COLO829 (cell line): ENCODE measurements around the gene MEMO1.
A peak's percentile ranks its signal among the peaks of the same experiment; 100 is the strongest.
"Not testable (repeated sequence)": the region's sequence is repeated elsewhere in the genome, so short reads cannot be mapped to it uniquely, and the experiment has no call there.

Experiments used
- DNase-seq: peaks from one replicate; pipeline ENCODE4 v3.0.0; 2012; ENCODE audit warnings: low spot score

MEMO1 gene

GRCh38 chr2:32010670-32011484 lies at the start of gene MEMO1:
Gene MEMO1 (minus strand): TSS chr2:32011008. CDS start chr2:32010247, 761 bp downstream.
- DNase-seq: peak; percentile 95

- no peak for DNase-seq
These were observed 49.5 kb upstream of the MEMO1 start for GRCh38 chr2:32060266-32060665.

GRCh38 chr2:32058130-32058529 lies 47.3 kb upstream of the MEMO1 start:
- DNase-seq: no peak

DNA sequence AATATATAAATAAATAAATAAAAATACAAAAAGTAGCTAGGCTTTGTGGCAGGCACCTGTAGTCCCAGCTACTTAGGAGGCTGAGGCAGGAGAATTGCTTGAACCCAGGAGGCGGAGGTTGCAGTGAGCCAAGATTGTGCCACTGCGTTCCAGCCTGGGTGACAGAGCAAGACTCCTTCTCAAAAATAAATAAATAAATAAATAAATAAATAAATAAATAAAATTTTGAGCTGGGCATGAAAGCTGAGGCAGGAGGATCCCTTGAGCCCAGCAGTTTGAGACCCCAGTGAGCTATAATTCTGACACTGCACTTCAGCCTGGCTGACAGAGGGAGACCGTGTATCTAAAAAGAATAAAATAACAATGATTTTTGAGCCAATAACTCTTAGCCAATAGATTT lies 43.8 kb upstream of the MEMO1 start:
- DNase-seq: not testable (repeated sequence)

DNA sequence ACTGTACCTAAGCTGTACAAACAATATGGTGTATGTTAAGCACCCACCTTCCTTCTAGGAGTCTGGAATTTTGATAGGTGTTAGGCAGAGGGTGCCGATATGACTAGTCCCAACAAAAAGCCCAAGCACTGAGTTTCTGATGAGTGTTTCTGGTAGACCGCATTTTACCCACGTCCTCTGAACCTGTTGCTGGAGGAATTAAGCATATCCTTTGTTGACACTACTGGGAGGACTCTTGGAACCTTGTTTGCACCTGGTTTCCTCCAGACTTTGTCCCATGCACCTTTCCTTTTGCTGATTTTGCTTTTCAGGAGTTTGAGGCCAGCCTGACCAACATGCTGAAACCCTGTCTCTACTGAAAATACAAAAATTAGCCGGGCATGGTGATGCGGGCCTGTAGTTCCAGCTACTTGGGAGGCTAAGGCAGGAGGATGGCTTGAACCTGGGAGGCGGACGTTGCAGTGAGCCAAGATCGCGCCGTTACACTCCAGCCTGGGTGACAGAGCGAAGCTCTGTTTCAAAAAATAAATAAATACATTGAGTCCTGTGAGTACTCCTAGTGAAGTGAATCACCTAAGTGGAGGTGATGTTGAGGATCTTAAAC lies 41.1 kb upstream of the MEMO1 start:
- no peak for DNase-seq

DNA sequence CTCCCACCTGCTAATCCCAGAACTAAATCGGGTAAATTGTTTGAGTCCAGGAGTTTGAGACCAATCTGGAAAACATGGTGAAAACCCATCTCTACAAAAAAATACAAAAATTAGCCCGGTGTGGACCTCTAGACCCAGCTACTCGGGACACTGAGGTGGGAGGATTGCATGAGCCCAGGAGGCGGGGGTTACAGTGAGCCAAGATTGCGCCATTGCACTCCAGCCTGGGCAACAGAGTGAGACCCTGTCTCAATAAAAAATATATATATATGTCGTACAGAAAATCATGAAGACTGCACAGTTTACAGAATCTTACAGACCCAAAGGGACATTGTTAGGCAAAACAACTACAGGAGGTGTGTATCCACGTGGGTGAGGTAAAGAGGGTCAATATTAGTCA lies 32.8 kb upstream of the MEMO1 start:
- no peak for DNase-seq

GRCh38 chr2:32039447-32040219 lies 28.8 kb upstream of the MEMO1 start, which contains the start of gene DPY30:
Gene DPY30 (minus strand): TSS chr2:32039805. CDS start chr2:32039456, 349 bp downstream.
- peak; percentile 81 for DNase-seq

GRCh38 chr2:32034198-32034887 lies 23.5 kb upstream of the MEMO1 start:
- DNase-seq: not testable (repeated sequence)

DNA sequence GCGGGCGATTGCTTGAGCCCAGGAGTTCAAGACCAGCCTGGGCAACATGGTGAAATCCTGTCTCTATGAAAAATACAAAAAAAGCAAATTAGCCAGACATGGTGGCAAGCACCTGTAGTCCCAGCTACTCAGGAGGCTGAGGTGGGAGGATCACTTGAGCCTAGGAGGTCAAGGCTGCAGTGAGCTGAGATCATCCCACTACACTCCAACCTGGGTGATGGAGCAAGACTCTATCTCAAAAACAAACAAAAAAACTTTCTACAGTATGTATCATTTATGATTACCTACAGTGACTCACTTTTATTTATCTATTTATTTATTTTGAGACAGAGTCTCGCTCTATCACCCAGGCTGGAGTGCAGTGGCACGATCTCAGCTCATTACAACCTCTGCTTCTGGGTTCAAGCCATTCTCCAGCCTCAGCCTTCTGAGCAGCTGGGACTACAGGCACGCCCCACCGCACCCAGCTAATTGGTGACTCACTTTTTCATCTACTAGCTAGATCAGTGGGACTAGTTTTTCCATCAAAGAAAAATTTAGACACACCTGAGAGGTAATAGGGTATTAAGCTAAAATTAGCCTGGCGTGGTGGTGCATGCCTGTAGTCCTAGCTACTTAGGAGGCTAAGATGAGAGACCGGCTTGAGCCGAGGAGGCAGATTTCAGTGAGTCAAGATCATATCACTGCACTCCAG lies 8.1 kb upstream of the MEMO1 start:
- DNase-seq: not testable (repeated sequence)

DNA sequence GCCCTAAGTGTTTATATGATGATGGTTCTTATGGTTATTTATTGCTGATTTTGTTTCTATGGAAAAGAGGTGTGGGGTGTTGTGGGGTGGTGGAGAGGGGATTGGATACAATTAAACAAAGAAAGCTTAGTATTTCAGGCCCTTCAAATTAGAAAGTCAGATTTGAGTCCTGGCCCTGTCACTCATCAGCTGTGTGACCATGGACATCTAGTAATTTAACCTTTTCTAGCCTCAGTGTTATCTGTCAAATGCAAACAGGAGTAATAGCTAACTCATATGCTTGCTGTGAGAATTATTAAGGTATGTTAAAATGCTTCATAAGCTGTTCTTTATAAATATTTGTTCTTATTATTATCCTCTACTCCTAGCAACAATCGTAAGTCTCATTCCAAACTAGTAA lies 2.1 kb upstream of the MEMO1 start:
- no peak for DNase-seq

DNA sequence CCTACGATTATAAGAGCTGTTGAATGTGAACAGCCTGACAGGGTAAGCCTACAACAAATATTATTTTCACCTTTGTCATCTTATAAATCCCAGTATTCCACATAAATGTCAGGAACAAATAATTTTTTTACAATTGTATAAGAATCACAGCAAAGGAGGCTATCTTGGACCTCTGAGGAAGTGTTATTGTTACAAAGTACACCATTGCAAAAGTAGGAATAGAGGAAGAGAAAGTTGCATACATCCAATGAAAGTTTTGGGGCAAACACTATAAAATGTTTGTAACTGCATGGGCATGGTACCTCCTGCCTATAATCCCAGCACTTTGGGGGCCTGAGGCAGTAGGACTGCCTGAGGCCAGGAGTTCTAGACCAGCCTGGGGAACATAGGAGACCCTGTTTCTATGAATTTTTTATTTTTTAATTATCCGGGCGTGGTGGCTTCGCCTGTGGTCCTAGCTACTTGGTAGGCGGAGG lies 715 bp upstream of the MEMO1 start:
- no peak for DNase-seq

DNA sequence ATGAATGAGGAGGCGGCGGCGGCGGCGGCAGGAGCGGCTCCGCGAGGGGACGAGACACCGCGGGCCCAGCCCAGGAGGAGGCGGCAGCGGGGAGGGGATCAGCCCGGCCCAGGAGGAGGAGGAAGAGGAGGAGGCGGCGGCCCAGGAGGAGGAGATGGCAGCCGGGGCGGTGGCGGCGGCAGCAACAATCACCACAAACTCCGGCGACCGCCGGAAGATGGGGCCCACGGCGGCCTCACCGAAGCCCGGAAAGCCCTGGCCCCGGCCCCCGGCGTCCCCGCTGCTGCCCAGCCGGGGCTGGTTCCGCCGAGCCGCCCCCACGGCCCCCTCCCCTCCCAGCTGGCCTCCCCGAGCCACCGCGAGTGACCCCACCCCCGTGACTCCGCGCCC lies 533 bp downstream of the MEMO1 start:
- DNase-seq: not testable (repeated sequence)

GRCh38 chr2:32009516-32010256 lies 1.1 kb downstream of the MEMO1 start:
- DNase-seq: no peak

DNA sequence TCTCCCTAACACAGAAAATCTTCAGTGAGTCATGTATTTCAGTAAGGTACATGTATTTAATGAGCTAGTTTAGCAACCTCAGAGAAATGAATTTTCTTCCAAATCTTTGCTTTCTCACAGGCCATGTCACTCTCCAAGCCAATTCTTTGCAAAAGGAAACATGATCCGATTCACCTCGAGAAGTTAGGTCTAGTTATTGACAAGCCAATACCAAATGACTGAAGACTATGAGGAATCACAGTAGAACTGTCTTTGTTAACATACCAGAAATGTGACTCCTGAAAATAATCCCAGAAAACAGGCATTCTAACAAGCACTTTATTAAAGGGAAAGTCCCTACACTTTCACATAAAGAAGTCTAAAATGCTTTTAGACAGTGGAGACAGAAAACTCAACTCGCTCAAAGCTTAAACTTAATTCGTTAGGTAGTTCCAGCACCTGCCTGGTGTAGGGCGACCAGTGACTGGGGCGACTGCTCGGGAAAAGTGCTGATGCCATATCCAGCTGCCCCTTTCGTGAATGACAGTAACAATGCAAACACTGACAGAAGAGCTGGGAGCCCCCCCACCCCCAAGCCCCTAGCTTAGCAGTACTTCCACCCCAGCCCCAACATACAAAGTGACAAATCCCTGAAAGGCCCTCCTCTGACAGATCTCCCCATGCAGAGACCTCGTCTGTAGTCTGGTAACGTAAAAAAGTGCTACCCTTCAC lies 1.8 kb downstream of the MEMO1 start:
- DNase-seq: no peak

DNA sequence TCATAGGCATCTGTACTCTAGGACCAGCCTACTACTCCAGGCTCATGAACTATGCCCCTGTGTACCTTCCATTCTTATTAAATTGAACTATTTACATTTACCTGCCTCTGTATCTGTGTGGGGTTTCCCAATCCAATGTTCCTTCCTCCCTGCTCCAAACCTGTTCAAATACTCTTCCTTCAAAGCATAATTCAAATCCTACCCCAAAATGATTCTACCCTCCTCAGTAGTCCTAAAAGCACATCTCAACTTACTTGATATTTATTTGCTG lies 3.8 kb downstream of the MEMO1 start:
- no peak for DNase-seq

DNA sequence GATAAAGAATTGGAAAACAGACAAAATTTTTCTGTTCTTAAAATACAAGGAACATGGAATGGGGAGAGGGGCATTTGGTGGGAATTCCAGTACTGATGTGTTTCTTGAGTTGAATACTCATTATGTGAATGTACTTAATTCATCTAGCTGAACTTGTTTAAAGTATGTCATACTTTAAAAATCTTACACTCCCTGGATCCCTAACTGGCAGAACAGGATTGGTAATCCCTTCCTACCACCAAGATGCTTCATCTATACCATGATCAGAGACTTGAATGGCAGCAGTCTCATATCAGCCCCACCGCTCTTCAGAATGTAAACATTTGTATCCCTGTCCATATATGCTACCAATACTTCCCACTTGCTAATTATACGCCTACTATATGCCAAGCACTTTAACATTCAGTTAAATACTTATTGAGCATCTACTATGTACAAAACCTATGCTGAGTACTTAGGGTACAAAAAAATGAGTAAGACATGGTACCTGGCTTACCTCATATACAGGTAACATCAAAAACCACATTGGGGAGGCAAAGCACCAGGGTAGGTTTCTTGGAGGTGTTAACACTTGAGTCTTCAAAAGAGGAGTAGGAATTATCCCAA lies 5.3 kb downstream of the MEMO1 start:
- DNase-seq: no peak

- no peak for DNase-seq
These were observed 7.0 kb downstream of the MEMO1 start for GRCh38 chr2:32003791-32004190.

- no peak for DNase-seq
These were observed 8.4 kb downstream of the MEMO1 start for GRCh38 chr2:32002406-32002805.

DNA sequence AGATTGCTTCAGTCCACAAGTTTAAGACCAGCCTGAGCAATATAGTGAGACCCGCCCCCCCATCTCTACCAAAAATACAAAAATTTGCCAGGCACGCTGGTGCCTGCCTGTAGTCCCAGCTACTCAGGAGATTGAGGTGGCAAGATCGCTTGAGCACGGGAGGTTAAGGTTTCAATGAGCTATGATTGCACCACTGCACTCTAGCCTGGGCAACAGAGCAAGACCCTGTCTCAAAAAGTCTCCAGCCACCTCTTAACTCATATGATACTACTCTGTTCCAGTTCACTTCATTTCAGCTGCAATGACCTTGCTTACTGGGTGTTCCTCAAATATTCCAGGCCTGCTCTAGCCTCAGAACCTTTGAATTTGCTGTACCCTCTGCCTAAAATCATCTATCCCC lies 11.4 kb downstream of the MEMO1 start:
- no peak for DNase-seq
